SU-DHL-6 (cell line): ENCODE measurements around the gene DGKB.

Experiments
- EZH2phosphoT487 ChIP-seq: fragments of 200-600 bp; sonication (generic), shearing (Covaris generic); conservative IDR thresholded peaks from 2 replicates; pipeline ENCODE4 v1.6.1; 2018; ENCODE audit warnings: mild to moderate bottlenecking, antibody characterized with exemption, low read length, moderate library complexity, mixed read lengths
- TF ChIP-seq, protein P1 (sequence below): fragments of 200-600 bp; sonication (generic); IDR thresholded peaks from one replicate; pipeline ENCODE4 v1.5.1; 2017; ENCODE audit warnings: antibody characterized with exemption, mild to moderate bottlenecking, low read length, moderate library complexity; ENCODE audit not compliant: insufficient read depth, poor library complexity, severe bottlenecking

DNA sequence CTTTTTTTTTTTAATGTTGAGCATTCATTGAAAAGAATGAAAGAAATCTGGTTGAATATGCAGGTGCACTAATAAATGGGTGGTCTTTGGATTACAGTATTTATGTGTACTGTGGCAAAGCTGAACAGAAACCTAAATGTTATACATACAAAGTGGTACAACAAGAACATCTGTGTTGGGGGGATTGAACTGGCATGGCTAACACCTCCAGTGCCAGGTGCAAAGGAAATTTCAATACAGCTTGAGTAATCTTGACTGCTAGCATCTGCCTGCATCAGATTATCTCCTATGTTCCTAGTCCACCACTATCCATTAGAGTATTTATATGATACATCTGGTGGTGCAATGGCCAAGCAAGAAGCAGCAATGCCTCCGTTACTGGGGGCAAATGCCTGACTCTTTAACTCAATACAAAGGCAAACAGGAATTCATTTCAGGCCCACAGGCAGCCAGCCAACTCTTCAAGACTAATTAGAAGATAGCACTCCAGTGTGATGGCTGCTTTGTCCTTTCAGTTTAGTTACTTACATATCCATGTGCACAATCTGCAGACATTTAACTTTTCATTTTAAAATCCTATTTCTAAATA is 692.6 kb downstream of the DGKB start:
- TF ChIP-seq, protein P1, sequence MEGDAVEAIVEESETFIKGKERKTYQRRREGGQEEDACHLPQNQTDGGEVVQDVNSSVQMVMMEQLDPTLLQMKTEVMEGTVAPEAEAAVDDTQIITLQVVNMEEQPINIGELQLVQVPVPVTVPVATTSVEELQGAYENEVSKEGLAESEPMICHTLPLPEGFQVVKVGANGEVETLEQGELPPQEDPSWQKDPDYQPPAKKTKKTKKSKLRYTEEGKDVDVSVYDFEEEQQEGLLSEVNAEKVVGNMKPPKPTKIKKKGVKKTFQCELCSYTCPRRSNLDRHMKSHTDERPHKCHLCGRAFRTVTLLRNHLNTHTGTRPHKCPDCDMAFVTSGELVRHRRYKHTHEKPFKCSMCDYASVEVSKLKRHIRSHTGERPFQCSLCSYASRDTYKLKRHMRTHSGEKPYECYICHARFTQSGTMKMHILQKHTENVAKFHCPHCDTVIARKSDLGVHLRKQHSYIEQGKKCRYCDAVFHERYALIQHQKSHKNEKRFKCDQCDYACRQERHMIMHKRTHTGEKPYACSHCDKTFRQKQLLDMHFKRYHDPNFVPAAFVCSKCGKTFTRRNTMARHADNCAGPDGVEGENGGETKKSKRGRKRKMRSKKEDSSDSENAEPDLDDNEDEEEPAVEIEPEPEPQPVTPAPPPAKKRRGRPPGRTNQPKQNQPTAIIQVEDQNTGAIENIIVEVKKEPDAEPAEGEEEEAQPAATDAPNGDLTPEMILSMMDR: no peak
- no peak for TF ChIP-seq EZH2phosphoT487
